ENCODE measurements around the gene ALDH16A1. TPM values are rescaled to one million over a fixed set of nuclear protein-coding genes. Genes with fewer than 3 reads are reported as not detected.

ALDH16A1 gene
- total and polyA plus RNA-seq, 2 donors (not counting 1 experiment from before 2014, with no cell fraction given) = 2.4 to 24.9 TPM

GRCh38 chr19:49450405-49450804 is 2.6 kb upstream of the ALDH16A1 start:
- Histone ChIP-seq H3K36me3 (ENCODE audit: control insufficient read depth, insufficient read depth, low read length) (peaks cover 6% of the 10 kb centered on the region), H3K27me3 (ENCODE audit: control insufficient read depth, insufficient read depth, low read length) (no peaks in the 10 kb centered on the region), H3K4me2 (ENCODE audit: extremely low read depth, insufficient read depth, low read length) (peak overlapping the region; percentile 93), H3K4me1 (ENCODE audit: control insufficient read depth, extremely low read depth, insufficient read depth, low read length) (peaks cover 3% of the 10 kb centered on the region), H3K4me3 (replicated peaks in 1 of 4; ENCODE audit: control extremely low read depth in 1 of 4, insufficient read depth in 1 of 4, low read depth in 3 of 4, low read length in 4 of 4) (peak overlapping the region in 3 of 4 experiments; percentile 41 to 97 (median 92)), H2AFZ (ENCODE audit: low read length) (no peak overlapping the region), H3K9me3 (ENCODE audit: control insufficient read depth, insufficient read depth, low read depth, low read length) (no peaks in the 10 kb centered on the region), H4K20me1 (ENCODE audit: control insufficient read depth, extremely low read depth, insufficient read depth, low read length) (no peaks in the 10 kb centered on the region), H3K9ac (ENCODE audit: insufficient read depth, low read length) (no peak overlapping the region), H3K79me2 (ENCODE audit: control insufficient read depth, insufficient read depth, low read length) (peaks cover 11% of the 10 kb centered on the region), H3K27ac (ENCODE audit: insufficient read depth, low read length) (no peak overlapping the region)
- DNase-seq (ENCODE audit: low read depth in 2 of 2) = no peak
- TF ChIP-seq CTCF (conservative IDR thresholded peaks at IDR 0.05 in 1 of 2, IDR thresholded peaks at IDR 0.05 in 1 of 2; ENCODE audit: low read depth in 1 of 2, low read length in 2 of 2) = no peak
- no peak for TF ChIP-seq EZH2 (IDR thresholded peaks at IDR 0.05; ENCODE audit: low read length, missing control alignments)

- DNase-seq (ENCODE audit: low read depth in 2 of 2) = peak; percentile 99
Observed at GRCh38 chr19:49451430-49452181, 1.4 kb upstream of the ALDH16A1 start, which contains the start of gene PIH1D1. Gene PIH1D1, minus strand, starts transcription at chr19:49451814. Its CDS starts 240 bp downstream, at chr19:49451574.

More at GRCh38 chr19:49451430-49452181, 1.4 kb upstream of the ALDH16A1 start, which contains the start of gene PIH1D1:
- Histone ChIP-seq H3K27ac (ENCODE audit: insufficient read depth, low read length) (peak within 1 kb of the TSS; percentile 93), H3K79me2 (ENCODE audit: control insufficient read depth, insufficient read depth, low read length) (peaks cover 11% of the 10 kb centered on the region), H3K4me1 (ENCODE audit: control insufficient read depth, extremely low read depth, insufficient read depth, low read length) (peaks cover 3% of the 10 kb centered on the region), H3K4me3 (replicated peaks in 1 of 4; ENCODE audit: control extremely low read depth in 1 of 4, insufficient read depth in 1 of 4, low read depth in 3 of 4, low read length in 4 of 4) (peak within 1 kb of the TSS; percentile 85 to 99 (median 94)), H3K4me2 (ENCODE audit: extremely low read depth, insufficient read depth, low read length) (peak within 1 kb of the TSS; percentile 99), H3K36me3 (ENCODE audit: control insufficient read depth, insufficient read depth, low read length) (peaks cover 6% of the 10 kb centered on the region), H3K9me3 (ENCODE audit: control insufficient read depth, insufficient read depth, low read depth, low read length) (no peaks in the 10 kb centered on the region), H2AFZ (ENCODE audit: low read length) (peak within 1 kb of the TSS; percentile 97), H3K9ac (ENCODE audit: insufficient read depth, low read length) (peak within 1 kb of the TSS; percentile 75), H4K20me1 (ENCODE audit: control insufficient read depth, extremely low read depth, insufficient read depth, low read length) (no peaks in the 10 kb centered on the region), H3K27me3 (ENCODE audit: control insufficient read depth, insufficient read depth, low read length) (no peaks in the 10 kb centered on the region)
- TF ChIP-seq EZH2 (IDR thresholded peaks at IDR 0.05; ENCODE audit: low read length, missing control alignments) (no peak), CTCF (conservative IDR thresholded peaks at IDR 0.05 in 1 of 2, IDR thresholded peaks at IDR 0.05 in 1 of 2; ENCODE audit: low read depth in 1 of 2, low read length in 2 of 2) (peak; percentile 20 to 33)
